ENCODE results near the gene PDE10A.

The PDE10A gene

DNA sequence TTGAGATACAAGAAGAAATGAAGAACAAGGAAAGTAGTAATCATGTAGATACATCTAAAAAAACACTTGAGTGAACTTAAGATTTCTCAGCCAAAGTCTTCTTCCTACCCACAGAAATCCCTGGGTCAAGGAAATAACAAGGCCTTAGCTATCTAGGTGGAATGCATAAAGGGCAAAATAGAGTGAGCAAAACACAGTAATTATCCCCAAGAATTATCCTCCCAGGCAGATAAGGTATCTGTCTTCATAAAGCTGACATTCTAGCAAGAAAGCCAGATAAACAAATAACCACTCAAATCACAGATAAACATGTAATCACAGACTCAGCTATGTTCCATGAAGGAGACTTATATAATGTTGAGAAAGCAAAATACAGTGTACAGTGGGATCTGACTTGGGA lies 216.7 kb downstream of the PDE10A start:
- Histone ChIP-seq H3K4me1 (ENCODE audit: control insufficient read depth in 1 of 2, insufficient read depth in 1 of 2, low read depth in 1 of 2, low read length in 1 of 2) (no peaks in the 10 kb centered on the region), H3K9me3 (no peaks in the 10 kb centered on the region), H3K27me3 (no peaks in the 10 kb centered on the region), H3K27ac (no peak overlapping the region), H3K4me3 (ENCODE audit: low read depth in 1 of 2, low read length in 1 of 2) (no peak overlapping the region), H3K36me3 (no peaks in the 10 kb centered on the region)
- TF ChIP-seq CTCF (IDR thresholded peaks at IDR 0.05): no peak

DNA sequence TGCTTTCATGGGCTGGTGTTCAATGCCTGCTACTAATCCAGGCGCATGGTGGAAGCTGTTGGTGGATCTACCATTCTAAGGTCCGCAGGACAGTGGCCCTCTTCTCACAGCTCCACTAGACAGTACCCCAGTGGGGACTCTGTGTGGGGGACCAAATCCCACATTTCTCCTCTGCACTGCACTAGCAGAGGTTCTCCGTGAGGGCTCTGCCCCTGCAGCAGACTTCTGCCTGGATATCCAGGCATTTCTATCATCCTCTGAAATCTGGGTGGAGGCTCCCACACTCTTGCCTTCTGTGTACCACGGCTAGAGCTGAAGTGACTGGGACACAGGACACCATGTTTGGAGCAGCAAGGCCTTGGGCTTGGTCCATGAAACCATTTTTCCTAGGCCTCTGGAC lies 219.6 kb downstream of the PDE10A start:
- no peak for TF ChIP-seq CTCF (IDR thresholded peaks at IDR 0.05)
- Histone ChIP-seq H3K27ac (no peak overlapping the region), H3K4me3 (ENCODE audit: low read depth in 1 of 2, low read length in 1 of 2) (no peak overlapping the region), H3K9me3 (no peaks in the 10 kb centered on the region), H3K36me3 (no peaks in the 10 kb centered on the region), H3K4me1 (ENCODE audit: control insufficient read depth in 1 of 2, insufficient read depth in 1 of 2, low read depth in 1 of 2, low read length in 1 of 2) (no peaks in the 10 kb centered on the region), H3K27me3 (no peaks in the 10 kb centered on the region)

DNA sequence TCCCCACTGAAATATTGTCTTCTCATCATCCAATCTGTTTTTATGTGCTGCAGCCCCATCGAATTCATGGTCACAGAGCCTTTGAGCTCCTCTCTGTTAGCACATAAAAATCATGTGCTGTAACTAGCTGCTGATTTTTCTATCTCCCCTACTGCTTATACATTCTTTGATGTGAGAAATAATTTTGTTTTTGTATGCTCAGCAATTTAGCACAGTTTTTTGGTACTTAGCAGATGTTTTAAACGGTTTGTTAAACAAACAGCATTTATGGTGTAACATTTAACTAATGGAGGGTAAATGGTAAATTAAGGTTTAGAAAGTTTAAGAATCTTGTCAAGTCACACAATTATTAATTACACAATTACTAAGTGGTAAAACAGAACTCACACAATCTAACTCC lies 221.9 kb downstream of the PDE10A start:
- Histone ChIP-seq H3K36me3 (no peaks in the 10 kb centered on the region), H3K9me3 (no peaks in the 10 kb centered on the region), H3K27me3 (no peaks in the 10 kb centered on the region), H3K4me3 (ENCODE audit: low read depth in 1 of 2, low read length in 1 of 2) (no peak overlapping the region), H3K27ac (no peak overlapping the region), H3K4me1 (ENCODE audit: control insufficient read depth in 1 of 2, insufficient read depth in 1 of 2, low read depth in 1 of 2, low read length in 1 of 2) (no peaks in the 10 kb centered on the region)
- TF ChIP-seq CTCF (IDR thresholded peaks at IDR 0.05): no peak

DNA sequence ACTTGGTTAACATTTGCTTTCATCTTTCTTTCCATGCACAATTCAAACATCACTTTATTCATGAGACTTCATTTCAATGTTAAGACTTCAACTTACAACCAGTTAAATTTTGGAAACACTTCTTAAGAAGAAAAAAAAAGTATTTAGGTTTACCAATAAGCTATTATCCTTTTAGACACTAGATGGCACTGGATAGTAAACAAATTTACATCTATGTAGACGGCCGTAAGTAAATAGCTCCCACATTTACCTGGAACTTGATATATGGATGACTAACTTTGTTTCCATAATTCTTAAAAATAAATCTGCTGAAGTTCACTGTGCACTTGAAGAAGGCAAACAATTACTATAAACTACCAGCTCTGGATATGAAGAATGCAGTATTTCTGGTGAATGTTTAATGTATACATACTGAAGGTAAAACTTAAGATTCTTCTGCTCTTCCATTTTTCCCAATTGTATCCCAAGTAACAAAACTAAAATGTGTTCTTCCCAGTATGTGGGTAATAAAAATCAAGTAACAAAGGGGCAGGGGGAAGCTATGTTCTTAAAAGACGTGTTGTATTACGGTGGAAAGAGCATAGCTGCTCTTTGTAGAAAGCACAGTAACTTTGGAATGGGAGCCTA lies 223.0 kb downstream of the PDE10A start:
- Histone ChIP-seq H3K4me1 (ENCODE audit: control insufficient read depth in 1 of 2, insufficient read depth in 1 of 2, low read depth in 1 of 2, low read length in 1 of 2) (no peaks in the 10 kb centered on the region), H3K9me3 (no peaks in the 10 kb centered on the region), H3K27me3 (no peaks in the 10 kb centered on the region), H3K36me3 (no peaks in the 10 kb centered on the region), H3K27ac (no peak overlapping the region), H3K4me3 (ENCODE audit: low read depth in 1 of 2, low read length in 1 of 2) (no peak overlapping the region)
- TF ChIP-seq CTCF (IDR thresholded peaks at IDR 0.05): no peak

DNA sequence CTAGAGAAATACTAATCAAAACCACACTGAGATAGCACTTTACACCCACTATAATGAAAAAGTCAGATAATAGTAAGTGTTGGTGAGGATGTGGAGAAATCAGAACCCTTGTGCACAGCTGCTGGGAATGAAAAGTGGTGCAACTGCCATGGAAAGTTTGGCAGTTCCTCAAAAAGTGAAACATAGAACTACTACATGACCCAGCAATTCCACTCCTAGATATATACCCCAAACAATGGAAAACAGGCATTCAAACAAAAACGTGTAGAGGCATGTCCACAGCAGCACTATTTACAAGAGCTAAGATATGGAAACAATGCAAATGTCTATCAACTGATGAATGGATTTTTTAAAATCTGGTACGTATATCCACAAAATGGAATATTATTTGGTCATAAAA lies 236.1 kb downstream of the PDE10A start:
- H3K4me3 ChIP-seq (ENCODE audit: low read depth in 1 of 2, low read length in 1 of 2): no peak overlapping the region
- no peaks in the 10 kb centered on the region for H3K9me3 ChIP-seq
- H3K4me1 ChIP-seq (ENCODE audit: control insufficient read depth in 1 of 2, insufficient read depth in 1 of 2, low read depth in 1 of 2, low read length in 1 of 2): no peaks in the 10 kb centered on the region
- no peaks in the 10 kb centered on the region for H3K27me3 ChIP-seq
- no peak overlapping the region for H3K27ac ChIP-seq
- TF ChIP-seq CTCF (IDR thresholded peaks at IDR 0.05): no peak
- no peaks in the 10 kb centered on the region for H3K36me3 ChIP-seq

DNA sequence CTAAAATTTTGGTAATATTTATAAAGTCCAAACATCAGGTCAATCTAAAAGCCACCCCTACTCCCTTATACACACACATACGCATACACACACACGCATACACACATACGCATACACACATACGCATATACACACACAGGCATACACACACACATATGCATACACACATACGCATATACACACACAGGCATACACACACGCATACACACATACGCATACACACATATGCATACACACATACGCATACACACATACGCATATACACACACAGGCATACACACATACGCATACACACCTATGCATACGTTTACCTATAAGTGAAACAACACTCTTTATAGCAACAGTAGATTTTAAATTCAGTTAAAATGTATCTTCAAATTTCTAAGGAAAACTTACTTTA lies 240.8 kb downstream of the PDE10A start:
- H3K36me3 ChIP-seq: no peaks in the 10 kb centered on the region
- TF ChIP-seq CTCF (IDR thresholded peaks at IDR 0.05): no peak

More for the DNA sequence above, 240.8 kb downstream of the PDE10A start:
- H3K4me3 ChIP-seq (ENCODE audit: low read depth in 1 of 2, low read length in 1 of 2): no peak overlapping the region
- H3K27me3 ChIP-seq: no peaks in the 10 kb centered on the region
- no peaks in the 10 kb centered on the region for H3K4me1 ChIP-seq (ENCODE audit: control insufficient read depth in 1 of 2, insufficient read depth in 1 of 2, low read depth in 1 of 2, low read length in 1 of 2)
- H3K9me3 ChIP-seq: no peaks in the 10 kb centered on the region
- no peak overlapping the region for H3K27ac ChIP-seq

All from neutrophil (primary cell).